Prostate gland (tissue), 2 donors: ENCODE results near the gene CCR5.

ENCODE experiments used
- CTCF ChIP-seq, 4 experiments: fragments of 200-600 bp in 2 of 4; fragments of 450-650 bp in 2 of 4; sonication (generic) in 2 of 4; IDR thresholded peaks; 1 replicate in 3 of 4; 2 replicates in 1 of 4; pipeline ENCODE4 v1.5.1; 2016 to 2019; ENCODE audit warnings: antibody characterized with exemption in 4 of 4, mild to moderate bottlenecking in 2 of 4, moderate library complexity in 2 of 4
- POLR2A ChIP-seq: fragments of 450-650 bp; IDR thresholded peaks from one replicate; pipeline ENCODE4 v1.6.1; 2016; ENCODE audit warnings: antibody characterized with exemption, mild to moderate bottlenecking

DNA sequence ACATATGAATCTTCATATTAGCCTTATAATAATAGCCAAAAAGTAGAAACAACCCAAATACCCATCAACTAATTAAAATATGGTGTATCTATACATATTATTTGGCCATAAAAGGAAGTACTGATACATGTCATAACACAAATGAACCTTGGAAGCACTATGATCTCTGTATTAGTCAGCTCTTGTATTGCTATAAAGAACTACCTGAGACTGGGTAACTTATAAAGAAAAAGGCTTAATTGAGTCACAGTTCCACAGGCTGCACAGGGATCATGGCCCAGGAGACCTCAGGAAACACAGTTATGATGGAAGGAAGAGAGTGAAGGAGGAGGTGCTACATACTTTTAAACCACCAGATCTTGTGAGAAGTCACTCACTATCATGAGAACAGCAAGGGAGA lies 32.8 kb upstream of the CCR5 start:
- TF ChIP-seq CTCF (IDR thresholded peaks at IDR 0.05) (no peak), POLR2A (no peak)
